ENCODE data around the gene PROSER2. TPM values are rescaled to one million over a fixed set of nuclear protein-coding genes. Genes with fewer than 3 reads are reported as not detected.

The PROSER2 gene
- total RNA-seq, 2 donors from 2014 or later: 6.2 to 9.5 TPM

DNA sequence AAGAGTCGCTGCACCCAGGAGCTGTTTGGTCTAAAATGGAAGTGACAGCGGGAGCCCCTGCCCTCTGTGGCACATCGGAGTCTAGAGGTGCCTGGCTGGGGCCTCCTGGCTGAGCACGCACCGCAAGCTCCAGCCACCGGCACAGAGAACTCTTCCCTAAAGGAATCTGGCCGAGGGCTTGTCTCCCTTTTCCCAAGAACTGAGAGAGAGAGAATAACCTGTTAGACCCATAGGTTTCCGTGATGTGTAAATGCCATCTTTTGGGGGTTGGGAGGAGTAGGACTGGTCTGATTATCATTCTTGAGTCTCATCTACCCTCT lies 47.3 kb downstream of the PROSER2 start:
- Histone ChIP-seq H3K4me3 (peak overlapping the region; percentile 47), H3K27me3 (replicated peaks; ENCODE audit: insufficient read depth) (no peaks in the 10 kb centered on the region), H3K36me3 (no peaks in the 10 kb centered on the region), H3K9me3 (no peaks in the 10 kb centered on the region), H3K4me1 (ENCODE audit: control insufficient read depth in 1 of 2, low read depth in 2 of 2) (peaks cover 0 to 27% of the 10 kb centered on the region in 2 donors), H3K27ac (no peak overlapping the region)
- ATAC-seq (ENCODE audit: insufficient number of reproducible peaks, low FRiP score, low read depth) (no peak), DNase-seq (ENCODE audit: low spot score) (no peak)
- TF ChIP-seq, protein P1, sequence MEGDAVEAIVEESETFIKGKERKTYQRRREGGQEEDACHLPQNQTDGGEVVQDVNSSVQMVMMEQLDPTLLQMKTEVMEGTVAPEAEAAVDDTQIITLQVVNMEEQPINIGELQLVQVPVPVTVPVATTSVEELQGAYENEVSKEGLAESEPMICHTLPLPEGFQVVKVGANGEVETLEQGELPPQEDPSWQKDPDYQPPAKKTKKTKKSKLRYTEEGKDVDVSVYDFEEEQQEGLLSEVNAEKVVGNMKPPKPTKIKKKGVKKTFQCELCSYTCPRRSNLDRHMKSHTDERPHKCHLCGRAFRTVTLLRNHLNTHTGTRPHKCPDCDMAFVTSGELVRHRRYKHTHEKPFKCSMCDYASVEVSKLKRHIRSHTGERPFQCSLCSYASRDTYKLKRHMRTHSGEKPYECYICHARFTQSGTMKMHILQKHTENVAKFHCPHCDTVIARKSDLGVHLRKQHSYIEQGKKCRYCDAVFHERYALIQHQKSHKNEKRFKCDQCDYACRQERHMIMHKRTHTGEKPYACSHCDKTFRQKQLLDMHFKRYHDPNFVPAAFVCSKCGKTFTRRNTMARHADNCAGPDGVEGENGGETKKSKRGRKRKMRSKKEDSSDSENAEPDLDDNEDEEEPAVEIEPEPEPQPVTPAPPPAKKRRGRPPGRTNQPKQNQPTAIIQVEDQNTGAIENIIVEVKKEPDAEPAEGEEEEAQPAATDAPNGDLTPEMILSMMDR (IDR thresholded peaks at IDR 0.05): no peak

DNA sequence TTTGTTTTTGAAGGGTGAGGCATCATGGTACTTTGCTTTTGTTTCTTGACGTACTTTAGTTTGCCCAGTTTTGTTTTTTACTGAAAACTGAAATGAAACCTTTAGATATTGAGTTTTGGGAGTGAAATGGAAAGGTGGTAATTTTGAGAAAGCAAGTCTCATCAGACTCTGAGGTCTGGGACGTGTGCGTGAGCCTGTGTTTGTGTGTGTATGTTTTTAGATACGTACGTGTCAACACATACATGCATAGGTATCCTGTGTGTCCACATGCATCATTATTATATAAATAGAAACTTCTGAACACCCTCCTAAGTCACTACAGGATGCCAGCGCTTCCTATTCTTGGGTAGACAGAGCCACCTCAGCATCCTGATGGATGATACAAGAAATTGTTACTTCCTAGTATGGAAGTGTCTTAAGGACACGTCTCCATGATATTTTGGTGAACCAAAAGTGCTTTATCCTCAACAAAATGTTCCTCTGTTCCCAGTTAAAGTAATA lies 47.8 kb downstream of the PROSER2 start:
- H3K9me3 ChIP-seq: no peaks in the 10 kb centered on the region
- no peak for ATAC-seq (ENCODE audit: insufficient number of reproducible peaks, low FRiP score, low read depth)
- H3K27ac ChIP-seq: no peak overlapping the region
- no peaks in the 10 kb centered on the region for H3K27me3 ChIP-seq (replicated peaks; ENCODE audit: insufficient read depth)
- no peaks in the 10 kb centered on the region for H3K36me3 ChIP-seq
- no peak for DNase-seq (ENCODE audit: low spot score)
- peaks cover 0 to 30% of the 10 kb centered on the region in 2 donors for H3K4me1 ChIP-seq (ENCODE audit: control insufficient read depth in 1 of 2, low read depth in 2 of 2)
- H3K4me3 ChIP-seq: no peak overlapping the region
- TF ChIP-seq, protein P1 (IDR thresholded peaks at IDR 0.05): no peak

DNA sequence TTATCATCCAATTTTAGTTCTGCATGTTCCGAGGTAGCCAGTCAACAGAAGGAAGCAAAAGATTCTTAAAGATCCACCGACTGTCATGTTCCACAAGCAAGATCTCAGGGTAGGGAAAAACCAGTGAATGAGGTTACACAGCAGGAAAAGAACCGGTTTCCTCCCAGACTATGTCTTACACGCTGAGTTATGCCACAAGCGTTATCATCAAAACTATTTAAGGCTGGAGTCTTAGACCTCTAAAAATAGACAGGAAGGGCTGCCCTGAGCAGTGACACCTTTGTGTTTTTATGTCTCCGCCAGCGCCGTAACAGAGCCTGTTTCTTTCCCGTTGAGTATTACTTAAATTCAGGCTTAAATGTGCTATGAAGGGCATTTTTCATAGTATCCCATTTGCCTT lies 48.3 kb downstream of the PROSER2 start:
- H3K4me3 ChIP-seq: no peak overlapping the region
- H3K36me3 ChIP-seq: no peaks in the 10 kb centered on the region
- peaks cover 0 to 30% of the 10 kb centered on the region in 2 donors for H3K4me1 ChIP-seq (ENCODE audit: control insufficient read depth in 1 of 2, low read depth in 2 of 2)
- no peaks in the 10 kb centered on the region for H3K9me3 ChIP-seq
- H3K27me3 ChIP-seq (replicated peaks; ENCODE audit: insufficient read depth): no peaks in the 10 kb centered on the region
- TF ChIP-seq, protein P1 (IDR thresholded peaks at IDR 0.05): no peak
- no peak for DNase-seq (ENCODE audit: low spot score)
- H3K27ac ChIP-seq: no peak overlapping the region
- no peak for ATAC-seq (ENCODE audit: insufficient number of reproducible peaks, low FRiP score, low read depth)

DNA sequence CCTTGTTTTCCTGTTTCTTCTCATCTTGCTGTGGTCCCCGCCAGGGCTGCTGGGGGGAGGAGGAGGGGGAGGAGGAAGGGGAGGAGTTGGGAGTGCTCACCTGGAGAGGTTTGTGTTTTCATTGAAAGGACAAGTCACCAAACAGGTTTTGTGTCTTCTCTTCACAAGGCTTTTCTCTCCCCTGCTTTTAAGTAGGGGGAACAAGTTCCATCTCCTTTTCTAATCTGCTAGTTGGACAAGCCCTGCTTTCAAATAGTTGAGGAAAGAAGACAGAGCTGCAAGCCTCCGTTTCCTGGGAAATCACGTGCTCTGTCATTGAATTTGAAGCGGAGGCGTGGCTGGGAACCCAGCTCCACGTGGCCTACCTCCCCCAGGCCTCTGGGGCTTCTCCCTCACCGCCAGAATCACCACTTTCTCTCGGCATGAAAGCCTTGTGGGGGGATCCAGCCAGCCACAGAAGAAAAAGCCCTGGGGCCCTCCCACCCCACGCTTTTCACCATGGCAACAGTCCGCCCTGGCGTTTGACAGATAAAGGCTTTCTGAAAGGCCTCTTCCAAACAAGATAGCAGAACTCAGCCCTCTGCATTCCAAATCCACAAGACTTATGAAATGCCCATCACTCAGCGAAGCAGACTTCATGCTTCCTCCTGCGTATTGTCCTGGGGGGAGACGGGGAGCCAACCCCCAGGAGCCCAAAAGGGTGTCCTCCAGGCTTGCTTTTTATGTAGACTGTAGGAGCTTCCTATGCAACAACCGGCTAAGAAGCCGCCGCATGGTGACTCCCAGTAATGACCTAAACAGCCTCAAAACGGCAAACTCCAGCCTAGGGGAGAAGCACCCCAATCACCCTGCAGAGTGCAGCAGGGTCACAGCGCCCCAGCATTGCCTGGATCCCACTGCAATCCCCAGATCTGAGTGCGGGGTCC lies 51.7 kb downstream of the PROSER2 start:
- Histone ChIP-seq H3K9me3 (no peaks in the 10 kb centered on the region), H3K27me3 (replicated peaks; ENCODE audit: insufficient read depth) (no peaks in the 10 kb centered on the region), H3K4me3 (no peak overlapping the region), H3K4me1 (ENCODE audit: control insufficient read depth in 1 of 2, low read depth in 2 of 2) (peaks cover 0 to 26% of the 10 kb centered on the region in 2 donors), H3K27ac (no peak overlapping the region), H3K36me3 (no peaks in the 10 kb centered on the region)
- DNase-seq (ENCODE audit: low spot score) (no peak), ATAC-seq (ENCODE audit: insufficient number of reproducible peaks, low FRiP score, low read depth) (no peak)
- TF ChIP-seq, protein P1 (IDR thresholded peaks at IDR 0.05): no peak

DNA sequence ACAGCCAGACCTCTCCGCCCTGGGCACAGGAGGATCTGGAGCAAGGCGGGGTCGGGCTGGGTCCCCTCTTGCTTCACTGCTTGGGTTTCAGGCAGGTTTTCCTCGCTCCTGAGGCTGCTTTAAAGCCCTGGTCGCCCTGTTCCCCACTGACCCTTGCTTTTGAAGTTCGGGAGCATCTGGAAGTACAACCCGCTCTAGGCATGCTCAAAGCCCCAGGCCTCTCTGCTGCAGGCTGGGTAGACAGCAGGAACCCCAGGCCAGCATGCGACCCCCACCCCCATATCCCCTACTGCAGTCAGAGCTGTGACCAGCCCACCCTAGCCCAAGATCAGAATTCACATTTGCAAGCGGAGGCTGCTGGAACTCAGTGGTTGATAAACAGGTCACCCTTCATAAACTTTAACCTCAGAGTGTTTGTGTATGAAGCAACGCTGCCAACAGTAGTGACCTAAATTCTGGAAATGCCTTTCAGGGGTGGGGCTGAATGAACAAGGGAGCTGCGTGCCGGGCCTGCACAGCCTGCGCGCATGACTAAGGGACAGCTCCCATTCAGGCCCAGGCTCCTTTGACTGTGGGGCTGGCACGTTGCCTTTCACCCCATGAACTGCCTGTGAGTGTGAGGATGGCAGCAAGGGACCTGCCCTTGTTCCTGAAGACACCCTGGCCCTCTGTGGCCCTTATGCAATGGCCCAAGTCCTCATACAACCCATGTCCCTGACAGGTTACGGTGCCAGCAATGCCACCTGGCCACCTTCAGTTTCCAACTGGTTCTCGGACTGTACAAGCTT lies 52.5 kb downstream of the PROSER2 start:
- no peak overlapping the region for H3K27ac ChIP-seq
- H3K9me3 ChIP-seq: no peaks in the 10 kb centered on the region
- TF ChIP-seq, protein P1 (IDR thresholded peaks at IDR 0.05): no peak
- H3K4me3 ChIP-seq: no peak overlapping the region
- H3K27me3 ChIP-seq (replicated peaks; ENCODE audit: insufficient read depth): no peaks in the 10 kb centered on the region
- ATAC-seq (ENCODE audit: insufficient number of reproducible peaks, low FRiP score, low read depth): peak; percentile 51
- DNase-seq (ENCODE audit: low spot score): peak; percentile 9
- no peaks in the 10 kb centered on the region for H3K36me3 ChIP-seq
- H3K4me1 ChIP-seq (ENCODE audit: control insufficient read depth in 1 of 2, low read depth in 2 of 2): peaks cover 0 to 23% of the 10 kb centered on the region in 2 donors
